ENCODE data around the gene OR4D2. TPM values are rescaled to one million over a fixed set of nuclear protein-coding genes. Genes with fewer than 3 reads are reported as not detected.
A peak's percentile ranks its signal among the peaks of the same experiment; 100 is the strongest.

OR4D2 gene
- total and polyA plus RNA-seq, 2 of the 4 experiments (the other 2 are of a cell fraction): not detected

DNA sequence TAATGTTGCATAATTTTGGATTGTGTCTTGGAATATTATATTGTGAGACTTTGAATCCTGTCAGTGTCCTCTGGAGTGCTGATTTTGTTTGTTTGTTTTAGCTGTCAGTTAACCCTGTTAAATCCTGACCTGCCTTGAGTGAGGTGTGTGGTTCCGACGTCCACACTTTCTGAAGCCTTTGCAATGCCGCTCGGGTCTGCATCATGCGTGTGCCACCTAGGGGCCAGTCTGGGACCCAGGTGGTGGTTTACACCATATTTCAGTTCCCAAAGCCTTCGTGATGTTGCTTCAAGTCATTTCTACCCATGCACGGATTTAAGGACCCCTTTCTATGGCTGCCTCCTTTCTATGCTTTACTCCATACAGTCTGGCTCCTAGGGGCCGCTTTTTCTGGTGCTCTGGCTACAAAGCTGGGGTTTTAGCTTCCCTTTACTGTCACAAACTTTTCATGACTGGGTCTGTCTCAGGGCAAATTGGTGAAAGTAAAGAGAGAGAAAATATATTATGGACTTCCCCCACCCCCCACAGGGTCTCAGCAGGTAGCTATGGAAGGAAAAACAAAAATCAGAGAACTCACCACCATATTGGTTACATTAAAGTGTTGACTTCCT lies 30.0 kb upstream of the OR4D2 start:
- no peak overlapping the region for H2AFZ ChIP-seq (replicated peaks; ENCODE audit: low read length, poor library complexity)
- CTCF ChIA-PET: no interaction called here
- no peak overlapping the region for H4K91ac ChIP-seq (ENCODE audit: insufficient read depth, low read depth, low read length)
- in situ Hi-C loops (cut with MboI; ENCODE audit: low sequenced_read_pairs): no loop called here
- H3K23ac ChIP-seq (ENCODE audit: low read depth, low read length): no peak overlapping the region
- H2BK15ac ChIP-seq (ENCODE audit: low read depth, low read length): no peak overlapping the region
- BruUV-seq (replicated peaks): no TSS peak
- no peaks in the 10 kb centered on the region for H3K9me3 ChIP-seq (ENCODE audit: control insufficient read depth, insufficient read depth, low read length)
- no peak overlapping the region for H2BK5ac ChIP-seq (ENCODE audit: low read depth, low read length, poor library complexity, severe bottlenecking)
- H4K8ac ChIP-seq (ENCODE audit: low read depth in 2 of 2, low read length in 2 of 2): no peak overlapping the region
- H3K9me1 ChIP-seq (ENCODE audit: insufficient read depth, low read length): no peaks in the 10 kb centered on the region
- no peak overlapping the region for H2AK9ac ChIP-seq (replicated peaks; ENCODE audit: low read depth, low read length, poor library complexity)
- H3K9ac ChIP-seq (ENCODE audit: low read depth, low read length): no peak overlapping the region
- no peaks in the 10 kb centered on the region for H3K36me3 ChIP-seq (ENCODE audit: control insufficient read depth, insufficient read depth, low read length)
- no peaks in the 10 kb centered on the region for H3K79me1 ChIP-seq (ENCODE audit: low read depth in 1 of 2, low read length in 2 of 2)
- dilution Hi-C loops (cut with HindIII; ENCODE audit: low sequenced_read_pairs, unreplicated experiment): no loop called here
- no peak overlapping the region for H3K4me2 ChIP-seq (ENCODE audit: low read depth, low read length)
- H2BK20ac ChIP-seq (ENCODE audit: low read depth, low read length): no peak overlapping the region
- H3K14ac ChIP-seq (replicated peaks; ENCODE audit: low read depth, low read length): no peak overlapping the region
- H3K27ac ChIP-seq (ENCODE audit: insufficient read depth, low read length): no peak overlapping the region
- ATAC-seq (ENCODE audit: low read depth): no peak
- intact Hi-C loops (cut with micrococcal nuclease): no loop called here
- H3K18ac ChIP-seq (ENCODE audit: low read depth, low read length): no peak overlapping the region
- H3K27me3 ChIP-seq (ENCODE audit: control insufficient read depth, insufficient read depth, low read length): peaks cover 5% of the 10 kb centered on the region
- WGBS, 2 experiments (ENCODE audit: extremely low coverage in 2 of 2, insufficient read length in 1 of 2): 23% methylated on average over 3 of the region's 8 CpGs; no CpG with 5 or more reads in 1 of the 2 experiments
- H4K20me1 ChIP-seq (ENCODE audit: insufficient read depth, low read length): no peaks in the 10 kb centered on the region
- no peak overlapping the region for H2AK5ac ChIP-seq (ENCODE audit: low read depth, low read length)
- H3K4ac ChIP-seq (ENCODE audit: low read depth, low read length): no peak overlapping the region
- H3K4me1 ChIP-seq (ENCODE audit: control insufficient read depth, insufficient read depth, low read length): no peaks in the 10 kb centered on the region
- no peak for DNase-seq
- POLR2A ChIA-PET (ENCODE audit: unreplicated experiment): no interaction called here
- TF ChIP-seq, protein P1, sequence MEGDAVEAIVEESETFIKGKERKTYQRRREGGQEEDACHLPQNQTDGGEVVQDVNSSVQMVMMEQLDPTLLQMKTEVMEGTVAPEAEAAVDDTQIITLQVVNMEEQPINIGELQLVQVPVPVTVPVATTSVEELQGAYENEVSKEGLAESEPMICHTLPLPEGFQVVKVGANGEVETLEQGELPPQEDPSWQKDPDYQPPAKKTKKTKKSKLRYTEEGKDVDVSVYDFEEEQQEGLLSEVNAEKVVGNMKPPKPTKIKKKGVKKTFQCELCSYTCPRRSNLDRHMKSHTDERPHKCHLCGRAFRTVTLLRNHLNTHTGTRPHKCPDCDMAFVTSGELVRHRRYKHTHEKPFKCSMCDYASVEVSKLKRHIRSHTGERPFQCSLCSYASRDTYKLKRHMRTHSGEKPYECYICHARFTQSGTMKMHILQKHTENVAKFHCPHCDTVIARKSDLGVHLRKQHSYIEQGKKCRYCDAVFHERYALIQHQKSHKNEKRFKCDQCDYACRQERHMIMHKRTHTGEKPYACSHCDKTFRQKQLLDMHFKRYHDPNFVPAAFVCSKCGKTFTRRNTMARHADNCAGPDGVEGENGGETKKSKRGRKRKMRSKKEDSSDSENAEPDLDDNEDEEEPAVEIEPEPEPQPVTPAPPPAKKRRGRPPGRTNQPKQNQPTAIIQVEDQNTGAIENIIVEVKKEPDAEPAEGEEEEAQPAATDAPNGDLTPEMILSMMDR (conservative IDR thresholded peaks at IDR 0.05; ENCODE audit: low read depth, low read length): 0 out of 2 replicates have a peak, but pooled peaks have one; percentile 5
- no peak for TF ChIP-seq RFX5 (IDR thresholded peaks at IDR 0.05; ENCODE audit: low read depth, low read length)
- H2BK120ac ChIP-seq (ENCODE audit: low read depth, low read length): no peak overlapping the region
- no peak overlapping the region for H3K56ac ChIP-seq (ENCODE audit: extremely low read depth, insufficient read depth, low read length)
- no peak overlapping the region for H3K4me3 ChIP-seq (ENCODE audit: insufficient read depth, low read depth, low read length)
- no peak overlapping the region for H4K5ac ChIP-seq (ENCODE audit: low read depth, low read length)

All from IMR-90 (cell line).